IMR-90 (cell line): ENCODE measurements around the gene COL18A1. TPM values are rescaled to one million over a fixed set of nuclear protein-coding genes. Genes with fewer than 3 reads are reported as not detected.
A peak's percentile ranks its signal among the peaks of the same experiment; 100 is the strongest.

Experiments used
- ATAC-seq: fragments of 200-7000 bp; cut with Tn5 transposase; 2 replicates; pipeline ENCODE4 v1.9.1; 2020; ENCODE audit warnings: low read depth, mild to moderate bottlenecking, moderate library complexity
- BruUV-seq: library from RNA; stranded (reverse); fragments of 400-500 nt; replicated peaks from 2 replicates; lab custom pipeline; 2021; lab: Mats Ljungman, UMichigan
- CTCF ChIA-PET: fragments of 300-600 bp; formaldehyde crosslinking; extraction: SDS; loops from one replicate; lab custom pipeline; 2021; ENCODE audit warnings: antibody characterized with exemption; lab: Yijun Ruan, JAX
- POLR2A ChIA-PET: fragments of 300-600 bp; sonication (Branson Sonifier 250); formaldehyde crosslinking; loops from one replicate; lab custom pipeline; 2022; ENCODE audit warnings: antibody characterized with exemption; ENCODE audit not compliant: unreplicated experiment; lab: Charles Lee
- DNase-seq: peaks from one replicate; pipeline ENCODE4 v3.0.0; 2013
- H2AFZ ChIP-seq: replicated peaks from 2 replicates; pipeline ENCODE3; 2013; ENCODE audit warnings: low read length, mild to moderate bottlenecking; ENCODE audit not compliant: poor library complexity
- H2AK5ac ChIP-seq: 2 replicates; pipeline ENCODE4 v1.6.1; 2013; ENCODE audit warnings: low read depth, low read length, inconsistent platforms
- H2AK9ac ChIP-seq: replicated peaks from 2 replicates; pipeline ENCODE3; 2013; ENCODE audit warnings: mild to moderate bottlenecking, low read depth, low read length, moderate library complexity; ENCODE audit not compliant: poor library complexity
- H2BK120ac ChIP-seq: 2 replicates; pipeline ENCODE4 v1.6.1; 2013; ENCODE audit warnings: low read depth, low read length, inconsistent platforms
- H2BK15ac ChIP-seq: 3 replicates; pipeline ENCODE4 v1.6.1; 2013; ENCODE audit warnings: low read depth, low read length, inconsistent platforms
- H2BK20ac ChIP-seq: 2 replicates; pipeline ENCODE4 v1.6.1; 2013; ENCODE audit warnings: low read depth, mild to moderate bottlenecking, inconsistent platforms, low read length, moderate library complexity
- H2BK5ac ChIP-seq: 2 replicates; pipeline ENCODE4 v1.6.1; 2013; ENCODE audit warnings: mild to moderate bottlenecking, low read depth, low read length, inconsistent platforms; ENCODE audit not compliant: poor library complexity, severe bottlenecking
- H3K14ac ChIP-seq: replicated peaks from 2 replicates; pipeline ENCODE4 v1.6.1; 2013; ENCODE audit warnings: low read depth, low read length, inconsistent platforms
- H3K18ac ChIP-seq: 2 replicates; pipeline ENCODE4 v1.6.1; 2013; ENCODE audit warnings: low read depth, low read length, control low read depth
- H3K23ac ChIP-seq: 2 replicates; pipeline ENCODE4 v1.6.1; 2013; ENCODE audit warnings: low read depth, low read length, inconsistent platforms
- H3K27ac ChIP-seq: 2 replicates; pipeline ENCODE4 v1.5.1; 2013; ENCODE audit warnings: mild to moderate bottlenecking, control low read depth, low read length; ENCODE audit not compliant: insufficient read depth
- H3K27me3 ChIP-seq: 2 replicates; pipeline ENCODE4 v1.6.1; 2013; ENCODE audit warnings: low read length; ENCODE audit not compliant: control insufficient read depth, insufficient read depth
- H3K36me3 ChIP-seq: 2 replicates; pipeline ENCODE4 v1.6.1; 2013; ENCODE audit warnings: low read length, mixed read lengths; ENCODE audit not compliant: control insufficient read depth, insufficient read depth
- H3K4ac ChIP-seq: 2 replicates; pipeline ENCODE4 v1.6.1; 2013; ENCODE audit warnings: low read depth, low read length, inconsistent platforms
- H3K4me1 ChIP-seq: 2 replicates; pipeline ENCODE4 v1.6.1; 2013; ENCODE audit warnings: low read length, mixed read lengths; ENCODE audit not compliant: control insufficient read depth, insufficient read depth
- H3K4me2 ChIP-seq: 2 replicates; pipeline ENCODE4 v1.6.1; 2013; ENCODE audit warnings: low read depth, mild to moderate bottlenecking, control low read depth, low read length, moderate library complexity
- H3K4me3 ChIP-seq: 2 replicates; pipeline ENCODE4 v1.5.1; 2013; ENCODE audit warnings: low read depth, mild to moderate bottlenecking, control low read depth, low read length, moderate library complexity; ENCODE audit not compliant: insufficient read depth
- H3K56ac ChIP-seq: 2 replicates; pipeline ENCODE4 v1.6.1; 2013; ENCODE audit warnings: low read length, inconsistent platforms; ENCODE audit not compliant: insufficient read depth; ENCODE audit errors: extremely low read depth
- H3K79me1 ChIP-seq, 2 experiments: 2 replicates each; pipeline ENCODE4 v1.6.1; 2013; ENCODE audit warnings: low read length in 2 of 2, inconsistent platforms in 1 of 2, low read depth in 1 of 2
- H3K9ac ChIP-seq: 2 replicates; pipeline ENCODE4 v1.6.1; 2013; ENCODE audit warnings: low read depth, low read length, control low read depth
- H3K9me1 ChIP-seq: 2 replicates; pipeline ENCODE4 v1.6.1; 2013; ENCODE audit warnings: low read length, inconsistent platforms; ENCODE audit not compliant: insufficient read depth
- H3K9me3 ChIP-seq: 2 replicates; pipeline ENCODE4 v1.6.1; 2013; ENCODE audit warnings: low read length; ENCODE audit not compliant: control insufficient read depth, insufficient read depth
- H4K20me1 ChIP-seq: 2 replicates; pipeline ENCODE4 v1.6.1; 2013; ENCODE audit warnings: low read length, inconsistent platforms; ENCODE audit not compliant: insufficient read depth
- H4K5ac ChIP-seq: 2 replicates; pipeline ENCODE4 v1.6.1; 2013; ENCODE audit warnings: mild to moderate bottlenecking, low read depth, low read length, control low read depth
- H4K8ac ChIP-seq, 2 experiments: 2 replicates each; pipeline ENCODE4 v1.6.1; 2013; ENCODE audit warnings: low read depth in 2 of 2, low read length in 2 of 2, control low read depth in 1 of 2, inconsistent platforms in 1 of 2
- H4K91ac ChIP-seq: 2 replicates; pipeline ENCODE4 v1.6.1; 2013; ENCODE audit warnings: low read depth, low read length, inconsistent platforms; ENCODE audit not compliant: insufficient read depth
- BHLHE40 ChIP-seq: fragments of 150-350 bp; IDR thresholded peaks from 2 replicates; pipeline ENCODE4 v1.6.1; 2016; ENCODE audit warnings: mild to moderate bottlenecking, low read depth, low read length
- CEBPB ChIP-seq: IDR thresholded peaks from 2 replicates; pipeline ENCODE4 v1.6.1; 2012; ENCODE audit warnings: low read depth, low read length, improper control_type of control experiment
- CTCF ChIP-seq: conservative IDR thresholded peaks from 2 replicates; pipeline ENCODE4 v1.5.1; 2012; ENCODE audit warnings: mild to moderate bottlenecking, low read depth, low read length, improper control_type of control experiment
- ELK1 ChIP-seq: fragments of 150-350 bp; IDR thresholded peaks from 2 replicates; pipeline ENCODE4 v1.6.1; 2016; ENCODE audit warnings: low read depth, mild to moderate bottlenecking, low read length, moderate library complexity, borderline replicate concordance
- MAFK ChIP-seq: IDR thresholded peaks from 2 replicates; pipeline ENCODE4 v1.6.1; 2012; ENCODE audit warnings: low read depth, low read length, improper control_type of control experiment
- MAZ ChIP-seq: IDR thresholded peaks from 2 replicates; pipeline ENCODE4 v1.6.1; 2012; ENCODE audit warnings: low read depth, mild to moderate bottlenecking, low read length, improper control_type of control experiment, moderate library complexity, borderline replicate concordance
- MXI1 ChIP-seq: IDR thresholded peaks from 2 replicates; pipeline ENCODE4 v1.6.1; 2012; ENCODE audit warnings: low read depth, mild to moderate bottlenecking, low read length, moderate library complexity, borderline replicate concordance
- POLR2A ChIP-seq: IDR thresholded peaks from 2 replicates; pipeline ENCODE4 v1.6.1; 2012; ENCODE audit warnings: mild to moderate bottlenecking, low read depth, low read length
- RFX5 ChIP-seq: IDR thresholded peaks from 2 replicates; pipeline ENCODE4 v1.8.0; 2012; ENCODE audit warnings: low read depth, mild to moderate bottlenecking, low read length, moderate library complexity
- SMC3 ChIP-seq: fragments of 150-350 bp; IDR thresholded peaks from 2 replicates; pipeline ENCODE4 v1.6.1; 2016; ENCODE audit warnings: low read depth, mild to moderate bottlenecking, antibody characterized with exemption, low read length, moderate library complexity
- USF2 ChIP-seq: fragments of 150-350 bp; IDR thresholded peaks from 2 replicates; pipeline ENCODE4 v1.6.1; 2017; ENCODE audit warnings: mild to moderate bottlenecking, antibody characterized with exemption, low read length, low read depth
- WGBS, 2 experiments: methylation state at CpG; one replicate each; pipeline versions ENCODE4 v1.1.5 to v1.1.7; 2013; ENCODE audit warnings: missing lambda C conversion rate in 2 of 2; ENCODE audit not compliant: insufficient read length in 1 of 2; ENCODE audit errors: extremely low coverage in 2 of 2; 5-methylcytosine and 5-hydroxymethylcytosine counted together
- dilution Hi-C: fragments of 300-500 bp; cut with HindIII; formaldehyde crosslinking; loops from one replicate; pipeline ENCODE4 v1.14.3; 2018; ENCODE audit warnings: low sequenced_read_pairs; ENCODE audit not compliant: unreplicated experiment
- in situ Hi-C: fragments of 300-500 bp; cut with MboI; formaldehyde crosslinking; loops from 3 replicates; pipeline ENCODE4 v1.14.3; 2019; ENCODE audit warnings: low sequenced_read_pairs, inconsistent platforms, mixed read lengths
- intact Hi-C: fragments of 100-400 bp; cut with micrococcal nuclease; formaldehyde crosslinking; loops from 2 replicates; pipeline ENCODE4 v1.10.0; 2022
- polyA plus RNA-seq, 3 experiments: library from polyadenylated mRNA; depleted of rRNA; stranded (reverse); fragments of >200 nt; gene quantifications; 2 replicates each; pipeline ENCODE4 v1.2.3, GENCODE V29; 2012; ENCODE audit warnings: low replicate concordance in 1 of 3
- total RNA-seq: library from RNA; depleted of rRNA; stranded (reverse); fragments of >200 nt; gene quantifications from 2 replicates; pipeline ENCODE4 v1.2.3, GENCODE V29; 2012

The COL18A1 gene
- total and polyA plus RNA-seq, 2 of the 4 experiments (the other 2 are of a cell fraction): 4.3 to 46.7 TPM

- intact Hi-C loops: no loop called here
- no TSS peak for BruUV-seq
- Histone ChIP-seq H4K5ac (no peak overlapping the region; the same call in 1 of the 2 replicates), H3K4me2 (no peak overlapping the region), H2BK15ac (peak overlapping the region; percentile 40; the same call in 1 of the 3 replicates), H3K18ac (no peak overlapping the region; the same call in 1 of the 2 replicates), H3K56ac (no peak overlapping the region), H3K36me3 (no peaks in the 10 kb centered on the region), H3K4me1 (peaks cover 10% of the 10 kb centered on the region), H2BK5ac (no peak overlapping the region), H3K14ac (peak overlapping the region; percentile 58; the same call in 1 of the 2 replicates), H3K4ac (peak overlapping the region; percentile 80), H3K79me1 (no peaks in the 10 kb centered on the region), H4K20me1 (no peaks in the 10 kb centered on the region), H2AK5ac (peak overlapping the region; percentile 89; the same call in 1 of the 2 replicates), H2AK9ac (no peak overlapping the region), H2BK120ac (peak overlapping the region; percentile 71), H4K91ac (peak overlapping the region; percentile 66; the same call in 1 of the 2 replicates), H3K27me3 (no peaks in the 10 kb centered on the region), H3K27ac (no peak overlapping the region), H3K9me1 (peaks cover 10% of the 10 kb centered on the region; the same call in 1 of the 2 replicates), H3K9me3 (no peaks in the 10 kb centered on the region; the same call in none of the 2 replicates), H2BK20ac (peak overlapping the region; percentile 78), H4K8ac (peak overlapping the region in 1 of 2 experiments; percentile 54; a peak in 1 of 4 replicates), H3K4me3 (no peak overlapping the region), H3K23ac (no peak overlapping the region), H2AFZ (peak overlapping the region; percentile 30), H3K9ac (no peak overlapping the region)
- dilution Hi-C loops: no loop called here
- ChIA-PET POLR2A (no interaction called here), CTCF (no interaction called here)
- ATAC-seq (no peak), DNase-seq (no peak)
- in situ Hi-C loops: no loop called here
- 76% methylated on average over 5 of the region's 21 CpGs; no CpG with 5 or more reads in 1 of the 2 experiments for WGBS, 2 experiments
- TF ChIP-seq CEBPB (no peak), MAZ (no peak), USF2 (no peak), RFX5 (no peak), BHLHE40 (no peak), SMC3 (no peak), CTCF (no peak), MXI1 (no peak), MAFK (no peak), POLR2A (no peak), ELK1 (no peak)
Measured at GRCh38 chr21:45379171-45379900, 25.6 kb upstream of the COL18A1 start.
